ENCODE results near the gene AMD1.
"Not testable (repeated sequence)": the region's sequence is repeated elsewhere in the genome, so short reads cannot be mapped to it uniquely, and the experiment has no call there.

AMD1 gene

DNA sequence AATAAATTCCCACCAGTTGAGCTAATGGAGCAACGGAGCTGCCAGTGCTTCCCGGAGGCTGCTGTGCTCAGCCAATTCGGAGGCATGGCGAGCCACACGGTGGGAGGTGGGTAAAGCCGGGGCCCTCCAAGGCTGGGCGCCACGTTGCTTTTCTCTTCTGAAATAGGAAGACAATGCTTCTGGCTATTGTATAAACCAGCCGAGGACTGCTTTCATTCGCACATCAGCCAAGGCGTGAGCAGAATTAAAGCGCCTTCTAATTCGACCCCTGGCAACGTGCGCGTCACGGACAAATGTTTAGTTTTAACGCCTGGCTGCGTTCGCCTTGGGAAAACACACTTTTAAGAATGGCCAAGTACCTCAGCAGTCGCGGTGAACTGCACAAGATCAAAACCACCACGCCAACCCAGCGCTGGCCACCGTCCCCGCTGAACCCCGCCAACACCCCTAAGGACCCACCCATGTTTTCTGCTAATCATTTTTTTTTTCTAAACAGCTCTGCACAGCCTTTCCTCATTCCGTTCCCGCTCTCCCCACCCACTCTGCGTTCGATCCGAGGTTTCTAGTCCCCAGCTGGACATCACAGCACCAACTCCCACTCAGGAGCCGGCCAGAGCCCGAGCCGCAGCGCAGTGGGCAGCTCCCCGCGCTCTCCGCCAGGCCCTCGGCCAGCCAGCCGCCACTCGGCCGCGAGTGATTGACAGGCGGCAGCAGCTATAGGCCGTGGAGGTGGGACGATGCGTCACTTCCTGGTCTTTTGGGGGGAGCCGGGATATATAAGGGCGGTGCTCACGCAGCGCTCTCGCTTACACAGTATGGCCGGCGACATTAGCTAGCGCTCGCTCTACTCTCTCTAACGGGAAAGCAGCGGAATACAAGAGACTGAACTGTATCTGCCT is at the start of gene AMD1:
TSS of gene AMD1 (plus strand) at position 805 of the 899 bp plus-strand sequence. CDS start 321 bp downstream, outside the sequence.
- peak; percentile 99 for DNase-seq (ENCODE audit: low read depth, low spot score)

DNA sequence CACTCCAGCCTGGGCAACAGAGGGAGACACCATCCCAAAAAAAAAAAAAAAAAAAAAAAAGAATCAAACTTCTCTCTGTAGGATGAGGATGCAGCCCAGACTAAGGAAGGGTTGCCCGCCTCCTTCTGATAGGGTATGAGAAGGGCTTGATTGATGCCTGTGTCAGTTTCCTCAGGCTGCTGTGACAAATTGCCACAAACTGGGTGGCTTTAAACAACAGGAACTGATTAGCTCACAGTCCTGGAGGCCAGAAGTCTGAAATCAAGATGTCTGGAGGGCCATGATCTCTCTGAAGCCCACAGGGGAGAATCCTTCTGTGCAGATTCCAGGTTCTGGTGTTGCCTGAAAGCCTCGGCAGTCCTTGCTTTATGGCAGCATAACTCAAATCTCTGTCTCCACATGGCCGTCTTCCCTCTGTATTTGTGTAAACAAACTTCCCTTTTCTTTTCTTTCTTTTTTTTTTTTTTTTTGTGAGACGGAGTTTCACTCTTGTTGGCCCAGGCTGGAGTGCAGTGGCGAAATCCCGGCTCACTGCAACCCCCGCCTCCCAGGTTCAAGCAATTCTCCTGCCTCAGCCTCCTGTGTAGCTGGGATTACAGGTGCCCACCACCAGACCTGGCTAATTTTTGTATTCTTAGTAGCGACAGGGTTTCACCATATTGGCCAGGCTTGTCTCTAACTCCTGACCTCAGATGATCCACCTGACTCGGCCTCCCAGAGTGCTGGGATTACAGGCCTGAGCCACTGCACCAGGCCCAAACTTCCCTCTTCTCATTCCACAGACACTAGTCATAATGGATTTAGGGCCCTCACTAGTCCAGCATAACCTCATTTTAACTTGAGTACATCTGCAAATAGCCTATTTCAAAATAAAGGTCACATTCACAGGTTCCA is 48.1 kb upstream of the AMD1 start:
- no peak for DNase-seq (ENCODE audit: low read depth, low spot score)

DNA sequence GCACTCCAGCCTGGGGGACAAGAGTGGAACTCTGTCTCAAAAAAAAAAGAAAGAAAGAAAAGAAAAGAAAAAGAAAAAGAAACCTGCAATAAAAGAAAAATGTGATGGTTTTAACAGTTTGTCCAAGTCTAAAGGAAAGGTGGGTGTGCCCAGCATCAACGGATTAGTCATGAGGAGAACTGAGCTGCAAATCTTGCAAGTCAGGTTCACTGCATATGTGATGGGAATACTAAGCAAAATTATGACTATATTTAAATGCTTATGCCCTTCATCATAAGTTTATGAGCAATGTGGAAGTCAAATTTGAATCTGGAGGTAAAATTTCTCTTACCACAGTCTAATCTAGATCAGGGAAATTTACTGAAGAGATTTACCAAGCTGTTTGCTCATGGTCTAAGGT is 46.2 kb upstream of the AMD1 start:
- no peak for DNase-seq (ENCODE audit: low read depth, low spot score)

DNA sequence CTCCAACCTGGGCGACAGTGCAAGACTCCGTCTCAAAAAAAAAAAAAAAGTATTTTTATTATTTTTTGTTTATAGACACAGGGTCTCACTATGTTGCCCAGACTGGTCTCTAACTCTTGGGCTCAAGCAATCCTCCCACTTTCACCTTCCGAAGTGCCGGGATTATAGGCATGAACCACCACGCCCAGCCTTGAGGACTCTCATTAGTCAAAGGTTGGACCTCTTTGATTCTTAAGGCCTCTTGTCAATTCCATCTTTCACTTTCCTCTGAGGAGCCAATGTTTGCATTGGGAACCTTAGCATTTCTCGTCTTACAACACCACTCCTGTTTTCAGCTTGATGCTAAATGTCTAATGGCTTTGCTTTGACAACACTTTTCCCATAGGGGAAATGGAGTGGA is 43.2 kb upstream of the AMD1 start:
- no peak for DNase-seq (ENCODE audit: low read depth, low spot score)

GRCh38 chr6:110833831-110834230 is 40.8 kb upstream of the AMD1 start:
- no peak for DNase-seq (ENCODE audit: low read depth, low spot score)

- DNase-seq (ENCODE audit: low read depth, low spot score), result not testable (repeated sequence)
Measured at GRCh38 chr6:110835751-110836150, 38.8 kb upstream of the AMD1 start.

DNA sequence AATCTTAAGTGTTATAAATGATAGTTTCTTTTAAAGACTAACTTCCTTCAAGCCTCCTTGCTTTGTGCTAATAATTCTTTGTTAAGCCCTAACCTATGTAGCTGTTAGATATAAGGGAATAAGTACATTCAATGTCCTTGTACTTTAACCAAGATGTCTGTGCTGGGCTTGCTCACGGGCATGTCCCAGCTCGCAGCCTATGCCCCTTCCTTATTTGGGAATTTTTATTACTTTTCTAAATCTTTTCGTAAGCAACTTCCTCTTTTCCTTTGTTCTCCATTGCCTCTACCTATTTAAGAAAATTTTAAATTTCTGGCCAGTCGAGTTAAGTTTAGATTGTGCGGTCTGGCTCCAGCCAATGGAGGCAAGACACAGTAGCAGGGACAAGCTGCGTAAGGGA is 33.3 kb upstream of the AMD1 start:
- no peak for DNase-seq (ENCODE audit: low read depth, low spot score)

- DNase-seq (ENCODE audit: low read depth, low spot score), result no peak
Measured at GRCh38 chr6:110849781-110850180, 24.8 kb upstream of the AMD1 start.

GRCh38 chr6:110852773-110853172 is 21.8 kb upstream of the AMD1 start:
- DNase-seq (ENCODE audit: low read depth, low spot score), result no peak

- DNase-seq (ENCODE audit: low read depth, low spot score), result peak; percentile 16
Measured at GRCh38 chr6:110853754-110854477, 20.7 kb upstream of the AMD1 start.

DNA sequence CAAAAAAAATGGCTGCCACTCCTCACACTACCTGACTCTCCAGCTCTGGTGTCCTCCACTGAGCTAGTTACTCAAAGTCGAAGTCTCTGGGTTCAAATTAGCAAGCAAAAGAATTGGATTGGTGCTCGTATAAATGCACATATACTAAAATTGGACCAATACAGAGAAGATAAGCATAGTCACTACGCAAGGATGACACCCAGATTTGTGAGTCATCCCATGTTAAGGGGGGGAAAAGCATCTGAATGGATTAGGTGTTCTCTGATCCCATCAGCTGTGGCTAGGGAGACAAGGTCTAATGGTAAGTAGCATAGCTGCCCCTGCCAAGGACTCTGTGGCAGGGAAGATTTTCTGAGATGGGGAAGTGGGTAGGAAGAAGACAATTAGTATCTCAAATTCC is 18.3 kb upstream of the AMD1 start:
- no peak for DNase-seq (ENCODE audit: low read depth, low spot score)

DNA sequence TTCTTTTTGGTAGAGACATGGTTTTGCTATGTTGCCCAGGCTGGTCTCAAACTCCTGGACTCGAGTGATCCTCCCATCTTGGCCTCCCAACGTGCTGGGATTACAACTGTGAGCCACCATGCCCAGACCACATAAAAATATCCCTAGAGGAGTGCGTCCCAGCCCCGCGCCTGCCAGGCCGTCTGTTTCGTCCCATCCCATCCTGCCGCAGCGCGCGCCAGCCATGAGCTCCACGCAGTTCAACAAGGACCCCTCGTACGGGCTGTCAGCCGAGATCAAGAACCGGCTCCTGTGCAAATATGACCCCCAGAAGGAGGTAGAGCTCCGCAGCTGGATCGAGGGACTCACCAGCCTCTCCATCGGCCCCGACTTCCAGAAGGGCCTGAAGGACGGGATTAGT is 16.6 kb upstream of the AMD1 start:
- no peak for DNase-seq (ENCODE audit: low read depth, low spot score)

DNA sequence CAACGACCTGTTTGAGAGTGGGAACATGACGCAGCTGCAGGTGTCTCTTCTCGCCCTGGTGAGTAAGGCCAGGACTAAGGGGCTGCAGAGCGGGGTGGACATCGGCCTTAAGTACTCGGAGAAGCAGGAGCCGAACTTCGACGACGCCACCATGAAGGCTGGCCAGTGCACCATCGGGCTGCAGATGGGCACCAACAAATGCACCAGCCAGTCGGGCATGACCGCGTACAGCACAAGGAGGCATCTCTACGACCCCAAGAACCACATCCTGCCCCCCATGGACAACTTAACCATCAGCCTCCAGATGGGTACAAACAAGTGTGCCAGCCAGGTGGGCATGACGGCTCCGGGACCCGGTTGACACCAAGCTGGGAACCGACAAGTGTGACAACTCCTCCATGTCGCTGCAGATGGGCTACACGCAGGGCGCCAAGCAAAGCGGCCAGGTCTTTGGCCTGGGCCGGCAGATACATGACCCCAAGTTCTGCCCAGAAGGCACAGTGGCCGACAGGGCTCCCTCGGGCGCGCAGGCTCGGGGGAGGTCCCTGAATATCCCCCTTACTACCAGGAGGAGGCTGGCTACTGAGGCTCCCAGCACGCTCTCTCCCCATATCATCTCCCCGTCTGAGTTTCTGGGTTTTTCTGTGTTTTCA is 15.9 kb upstream of the AMD1 start:
- DNase-seq (ENCODE audit: low read depth, low spot score), result no peak

DNA sequence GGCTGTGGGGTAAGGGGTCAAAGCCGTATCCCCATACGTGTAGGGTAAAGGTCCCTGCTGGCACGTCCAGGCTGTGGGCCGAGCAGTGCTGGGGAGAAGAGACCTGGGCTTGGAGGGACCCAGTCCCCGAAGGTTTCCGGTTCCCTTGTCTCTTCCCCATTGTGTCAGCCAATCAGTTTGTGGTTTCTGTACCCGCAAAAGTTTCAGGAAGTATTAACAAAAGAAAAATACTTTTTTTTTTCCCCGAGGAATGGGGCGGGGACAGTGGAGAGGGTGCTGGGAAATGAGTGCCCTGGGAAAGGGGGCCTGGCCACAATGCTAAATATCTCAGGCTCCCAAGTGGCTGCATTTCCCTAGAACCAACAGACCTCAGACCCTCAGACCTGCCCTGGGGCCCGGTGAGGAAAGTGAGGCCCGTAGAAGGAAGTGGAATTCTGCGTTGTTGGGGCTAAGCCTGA is 15.2 kb upstream of the AMD1 start:
- DNase-seq (ENCODE audit: low read depth, low spot score), result no peak

- no peak for DNase-seq (ENCODE audit: low read depth, low spot score)
Measured at GRCh38 chr6:110864824-110865223, 9.8 kb upstream of the AMD1 start.

DNA sequence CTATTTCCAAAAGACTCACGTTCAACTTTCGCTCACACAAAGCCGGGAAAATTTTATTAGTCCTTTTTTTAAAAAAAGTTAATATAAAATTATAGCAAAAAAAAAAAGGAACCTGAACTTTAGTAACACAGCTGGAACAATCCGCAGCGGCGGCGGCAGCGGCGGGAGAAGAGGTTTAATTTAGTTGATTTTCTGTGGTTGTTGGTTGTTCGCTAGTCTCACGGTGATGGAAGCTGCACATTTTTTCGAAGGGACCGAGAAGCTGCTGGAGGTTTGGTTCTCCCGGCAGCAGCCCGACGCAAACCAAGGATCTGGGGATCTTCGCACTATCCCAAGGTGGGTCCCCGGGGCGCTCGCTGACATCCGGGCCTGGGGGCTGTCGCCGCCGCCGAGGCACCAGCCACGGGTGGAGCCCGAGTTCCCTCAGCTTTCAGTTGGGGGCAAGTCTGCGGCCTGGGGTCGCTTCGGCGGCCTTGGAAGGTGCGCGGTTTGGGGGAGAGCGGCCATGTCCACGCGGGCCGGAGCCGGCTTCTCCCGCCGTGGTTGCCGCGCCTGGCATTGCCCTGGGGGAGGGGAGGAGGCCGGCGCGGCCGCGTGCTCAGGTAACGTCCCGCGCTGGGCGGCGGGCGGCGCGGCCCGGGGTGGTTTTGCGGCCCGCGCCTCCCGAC is 429 bp downstream of the AMD1 start:
- peak; percentile 65 for DNase-seq (ENCODE audit: low read depth, low spot score)

GRCh38 chr6:110875548-110876169 is 1.1 kb downstream of the AMD1 start:
- DNase-seq (ENCODE audit: low read depth, low spot score), result peak; percentile 59

DNA sequence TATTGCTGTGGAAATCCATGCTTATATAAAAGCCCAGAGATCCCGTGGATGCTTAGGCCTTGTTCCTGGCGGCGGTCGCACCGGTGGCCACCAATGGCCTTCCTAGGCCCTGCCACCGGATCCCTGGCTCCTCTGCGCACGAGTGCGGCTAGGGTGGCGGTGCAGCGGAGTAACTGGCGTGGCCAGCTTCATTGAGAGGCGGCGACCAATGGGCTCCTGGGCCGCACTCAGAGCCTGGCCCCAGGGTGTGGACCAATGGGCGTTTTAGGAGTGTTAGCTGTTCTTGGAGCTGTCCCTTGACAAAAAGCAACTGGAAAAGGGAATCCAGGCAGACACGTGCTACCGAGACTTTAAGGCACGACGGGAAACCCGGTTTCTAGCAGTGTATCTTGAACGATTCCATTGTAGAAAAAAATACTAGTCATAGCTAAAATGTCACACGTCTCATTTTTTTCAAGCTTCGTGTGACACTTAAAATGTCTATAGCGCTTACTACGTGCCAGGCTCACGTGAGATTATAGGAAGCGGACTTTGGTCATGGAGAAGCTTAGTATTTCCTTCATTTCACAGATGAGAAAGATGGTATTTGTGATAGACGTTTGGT is 1.7 kb downstream of the AMD1 start:
- DNase-seq (ENCODE audit: low read depth, low spot score), result peak; percentile 94

DNA sequence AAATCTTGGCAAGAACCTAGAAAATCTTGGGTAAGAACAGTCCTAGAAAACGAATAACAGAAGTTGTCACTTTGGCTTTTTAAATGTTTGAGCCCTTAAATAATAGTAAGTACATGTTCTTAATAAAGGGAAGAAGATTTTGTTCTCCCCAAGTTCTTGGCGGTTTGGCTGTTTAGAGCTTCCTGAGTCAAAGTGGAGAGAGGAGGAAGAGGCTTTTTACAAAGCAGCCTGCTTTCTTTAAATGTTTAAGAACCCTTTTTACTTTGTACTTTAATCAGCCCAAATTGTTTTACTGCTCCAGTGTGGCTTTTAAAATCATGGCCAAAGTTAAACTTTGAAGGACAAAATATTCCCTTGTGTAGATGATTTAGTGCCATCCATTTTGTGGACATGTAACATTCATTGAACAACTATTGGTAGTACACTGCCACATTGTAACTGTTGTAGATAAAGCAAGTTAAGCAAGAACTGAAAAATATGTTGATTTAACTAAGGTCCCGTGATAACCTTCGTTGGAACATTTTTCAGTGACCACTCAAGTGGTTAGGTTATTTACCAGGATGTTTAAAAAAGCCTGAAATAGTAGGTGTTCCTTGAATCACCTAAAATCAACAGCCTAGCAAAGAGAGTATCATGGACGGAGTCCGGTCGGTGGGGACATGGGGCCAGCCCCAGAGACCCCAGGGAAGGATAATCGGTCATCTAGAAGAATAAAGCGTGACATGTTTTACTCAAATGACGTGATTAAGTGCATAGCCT is 2.4 kb downstream of the AMD1 start:
- peak; percentile 28 for DNase-seq (ENCODE audit: low read depth, low spot score)
